ENCODE results near the gene RNU2-63P. TPM values are rescaled to one million over a fixed set of nuclear protein-coding genes. Genes with fewer than 3 reads are reported as not detected.

Gene RNU2-63P
- total and polyA plus RNA-seq, 2 experiments from 2014 or later: 2.0 TPM; not detected in 1

DNA sequence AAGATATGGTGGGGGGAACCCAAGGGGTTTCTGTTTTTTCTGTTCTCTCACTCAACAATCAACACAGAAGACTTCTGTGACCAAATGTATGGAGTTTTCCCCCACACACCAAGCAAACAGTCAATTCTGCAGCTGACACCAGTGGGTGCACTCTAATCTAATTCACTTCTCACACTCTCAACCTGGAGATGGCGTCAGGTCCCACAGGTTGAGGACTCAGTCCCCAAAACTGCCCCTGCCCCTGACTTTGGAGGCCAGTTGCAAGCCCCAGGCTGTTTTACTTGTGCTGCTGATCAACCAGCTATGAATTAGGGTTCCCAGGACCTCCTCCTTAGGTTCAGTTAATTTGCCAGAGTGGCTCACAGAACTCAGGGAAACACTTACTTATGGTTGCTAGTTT, 6.2 kb downstream of the RNU2-63P start:
- ATAC-seq (no peak), DNase-seq (ENCODE audit: low spot score) (no peak)
- Mint-ChIP-seq H3K27ac (no peak overlapping the region), H3K9me3 (no peaks in the 10 kb centered on the region), H3K36me3 (ENCODE audit: low read depth) (no peaks in the 10 kb centered on the region), H3K4me1 (peaks cover 12% of the 10 kb centered on the region), H3K27me3 (ENCODE audit: insufficient read depth, low read depth, poor library complexity) (peaks cover 6% of the 10 kb centered on the region), H3K4me3 (no peak overlapping the region)
- no peak overlapping the region for H3K4me3 ChIP-seq
- H3F3A ChIP-seq (replicated peaks; ENCODE audit: low read depth): no peaks in the 10 kb centered on the region
- H3K36me3 ChIP-seq (ENCODE audit: insufficient read depth): no peaks in the 10 kb centered on the region
- H3K27me3 ChIP-seq (ENCODE audit: insufficient read depth): no peaks in the 10 kb centered on the region
- TF ChIP-seq, protein P1, sequence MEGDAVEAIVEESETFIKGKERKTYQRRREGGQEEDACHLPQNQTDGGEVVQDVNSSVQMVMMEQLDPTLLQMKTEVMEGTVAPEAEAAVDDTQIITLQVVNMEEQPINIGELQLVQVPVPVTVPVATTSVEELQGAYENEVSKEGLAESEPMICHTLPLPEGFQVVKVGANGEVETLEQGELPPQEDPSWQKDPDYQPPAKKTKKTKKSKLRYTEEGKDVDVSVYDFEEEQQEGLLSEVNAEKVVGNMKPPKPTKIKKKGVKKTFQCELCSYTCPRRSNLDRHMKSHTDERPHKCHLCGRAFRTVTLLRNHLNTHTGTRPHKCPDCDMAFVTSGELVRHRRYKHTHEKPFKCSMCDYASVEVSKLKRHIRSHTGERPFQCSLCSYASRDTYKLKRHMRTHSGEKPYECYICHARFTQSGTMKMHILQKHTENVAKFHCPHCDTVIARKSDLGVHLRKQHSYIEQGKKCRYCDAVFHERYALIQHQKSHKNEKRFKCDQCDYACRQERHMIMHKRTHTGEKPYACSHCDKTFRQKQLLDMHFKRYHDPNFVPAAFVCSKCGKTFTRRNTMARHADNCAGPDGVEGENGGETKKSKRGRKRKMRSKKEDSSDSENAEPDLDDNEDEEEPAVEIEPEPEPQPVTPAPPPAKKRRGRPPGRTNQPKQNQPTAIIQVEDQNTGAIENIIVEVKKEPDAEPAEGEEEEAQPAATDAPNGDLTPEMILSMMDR (conservative IDR thresholded peaks at IDR 0.05; ENCODE audit: low read depth in 2 of 2): peak; percentile 10 to 49; a peak in 2 of 4 replicates
- no peak for TF ChIP-seq STAT1 (IDR thresholded peaks at IDR 0.05; ENCODE audit: unreplicated experiment)
- H3K4me2 ChIP-seq: no peak overlapping the region
- no peaks in the 10 kb centered on the region for H4K20me1 ChIP-seq (replicated peaks; ENCODE audit: insufficient read depth)
- H2AFZ ChIP-seq: no peak overlapping the region
- H3K4me1 ChIP-seq (ENCODE audit: insufficient read depth): 0 out of 2 replicates have a peak, but pooled peaks cover 8% of the 10 kb centered on the region
- H3K27ac ChIP-seq (ENCODE audit: low read depth): no peak overlapping the region
- peaks cover 5% of the 10 kb centered on the region; the same call in 1 of the 2 replicates for H3K9me2 ChIP-seq (ENCODE audit: insufficient read depth)
- no peaks in the 10 kb centered on the region for H3K79me2 ChIP-seq (replicated peaks; ENCODE audit: insufficient read depth)

DNA sequence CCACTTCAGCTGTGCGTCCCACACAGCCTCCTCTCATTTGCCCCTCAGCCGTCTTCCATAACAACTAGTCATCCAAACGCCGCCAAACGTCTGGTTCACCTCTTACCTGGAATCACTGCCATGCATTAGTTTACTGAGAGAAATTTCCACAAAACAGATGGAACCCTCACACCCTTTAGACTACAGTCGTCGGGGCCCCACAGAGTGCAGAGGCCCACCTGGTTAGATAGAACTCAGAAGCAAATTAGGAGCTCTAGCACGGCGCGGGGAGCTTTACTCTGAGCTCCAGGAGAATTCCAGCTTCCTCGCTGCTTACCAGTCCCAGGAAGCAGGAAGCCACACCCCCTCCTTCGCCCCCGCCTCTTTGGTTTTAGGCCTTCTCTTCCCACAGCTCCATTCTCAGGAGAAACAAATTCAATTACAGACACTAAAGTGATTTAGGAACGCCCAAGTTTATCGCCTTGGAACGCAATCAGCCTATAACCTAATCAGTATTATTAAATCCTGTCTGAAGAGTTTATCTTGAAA, 9.4 kb downstream of the RNU2-63P start:
- H2AFZ ChIP-seq: peak overlapping the region; percentile 98; the same call in 1 of the 2 replicates
- no peaks in the 10 kb centered on the region for H3K27me3 ChIP-seq (ENCODE audit: insufficient read depth)
- no peak overlapping the region for H3K4me3 Mint-ChIP-seq
- H3K27me3 Mint-ChIP-seq (ENCODE audit: insufficient read depth, low read depth, poor library complexity): peaks cover 11% of the 10 kb centered on the region
- H3K27ac ChIP-seq (ENCODE audit: low read depth): no peak overlapping the region
- no peaks in the 10 kb centered on the region for H3K36me3 Mint-ChIP-seq (ENCODE audit: low read depth)
- no peaks in the 10 kb centered on the region for H3K79me2 ChIP-seq (replicated peaks; ENCODE audit: insufficient read depth)
- H3K27ac Mint-ChIP-seq: no peak overlapping the region
- ATAC-seq (peak; percentile 55), DNase-seq (ENCODE audit: low spot score) (peak; percentile 70)
- H3K4me1 Mint-ChIP-seq: peaks cover 22% of the 10 kb centered on the region
- H3K9me2 ChIP-seq (ENCODE audit: insufficient read depth): peaks cover 5% of the 10 kb centered on the region; the same call in 1 of the 2 replicates
- peaks cover 16% of the 10 kb centered on the region; the same call in 1 of the 2 replicates for H3K4me1 ChIP-seq (ENCODE audit: insufficient read depth)
- H3F3A ChIP-seq (replicated peaks; ENCODE audit: low read depth): no peaks in the 10 kb centered on the region
- H3K4me2 ChIP-seq: no peak overlapping the region
- no peak overlapping the region for H3K4me3 ChIP-seq
- no peaks in the 10 kb centered on the region for H3K36me3 ChIP-seq (ENCODE audit: insufficient read depth)
- no peaks in the 10 kb centered on the region for H4K20me1 ChIP-seq (replicated peaks; ENCODE audit: insufficient read depth)
- H3K9me3 Mint-ChIP-seq: no peaks in the 10 kb centered on the region
- TF ChIP-seq, protein P1 (conservative IDR thresholded peaks at IDR 0.05; ENCODE audit: low read depth in 2 of 2): no peak
- TF ChIP-seq JUNB (IDR thresholded peaks at IDR 0.05; ENCODE audit: unreplicated experiment) (no peak), POLR2AphosphoS5 (IDR thresholded peaks at IDR 0.05; ENCODE audit: low read depth) (no peak), NANOG (IDR thresholded peaks at IDR 0.05; ENCODE audit: borderline replicate concordance) (no peak), EZH2 (IDR thresholded peaks at IDR 0.05; ENCODE audit: low read depth, unreplicated experiment) (no peak), ZNF331 (CRISPR knock-in tag; IDR thresholded peaks at IDR 0.05; ENCODE audit: low read depth) (no peak), STAT1 (IDR thresholded peaks at IDR 0.05; ENCODE audit: unreplicated experiment) (no peak), ZNF114 (CRISPR knock-in tag; IDR thresholded peaks at IDR 0.05) (no peak)
- TF ChIP-seq, protein P2, sequence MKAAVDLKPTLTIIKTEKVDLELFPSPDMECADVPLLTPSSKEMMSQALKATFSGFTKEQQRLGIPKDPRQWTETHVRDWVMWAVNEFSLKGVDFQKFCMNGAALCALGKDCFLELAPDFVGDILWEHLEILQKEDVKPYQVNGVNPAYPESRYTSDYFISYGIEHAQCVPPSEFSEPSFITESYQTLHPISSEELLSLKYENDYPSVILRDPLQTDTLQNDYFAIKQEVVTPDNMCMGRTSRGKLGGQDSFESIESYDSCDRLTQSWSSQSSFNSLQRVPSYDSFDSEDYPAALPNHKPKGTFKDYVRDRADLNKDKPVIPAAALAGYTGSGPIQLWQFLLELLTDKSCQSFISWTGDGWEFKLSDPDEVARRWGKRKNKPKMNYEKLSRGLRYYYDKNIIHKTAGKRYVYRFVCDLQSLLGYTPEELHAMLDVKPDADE (IDR thresholded peaks at IDR 0.05): no peak
- TF ChIP-seq, protein P3, sequence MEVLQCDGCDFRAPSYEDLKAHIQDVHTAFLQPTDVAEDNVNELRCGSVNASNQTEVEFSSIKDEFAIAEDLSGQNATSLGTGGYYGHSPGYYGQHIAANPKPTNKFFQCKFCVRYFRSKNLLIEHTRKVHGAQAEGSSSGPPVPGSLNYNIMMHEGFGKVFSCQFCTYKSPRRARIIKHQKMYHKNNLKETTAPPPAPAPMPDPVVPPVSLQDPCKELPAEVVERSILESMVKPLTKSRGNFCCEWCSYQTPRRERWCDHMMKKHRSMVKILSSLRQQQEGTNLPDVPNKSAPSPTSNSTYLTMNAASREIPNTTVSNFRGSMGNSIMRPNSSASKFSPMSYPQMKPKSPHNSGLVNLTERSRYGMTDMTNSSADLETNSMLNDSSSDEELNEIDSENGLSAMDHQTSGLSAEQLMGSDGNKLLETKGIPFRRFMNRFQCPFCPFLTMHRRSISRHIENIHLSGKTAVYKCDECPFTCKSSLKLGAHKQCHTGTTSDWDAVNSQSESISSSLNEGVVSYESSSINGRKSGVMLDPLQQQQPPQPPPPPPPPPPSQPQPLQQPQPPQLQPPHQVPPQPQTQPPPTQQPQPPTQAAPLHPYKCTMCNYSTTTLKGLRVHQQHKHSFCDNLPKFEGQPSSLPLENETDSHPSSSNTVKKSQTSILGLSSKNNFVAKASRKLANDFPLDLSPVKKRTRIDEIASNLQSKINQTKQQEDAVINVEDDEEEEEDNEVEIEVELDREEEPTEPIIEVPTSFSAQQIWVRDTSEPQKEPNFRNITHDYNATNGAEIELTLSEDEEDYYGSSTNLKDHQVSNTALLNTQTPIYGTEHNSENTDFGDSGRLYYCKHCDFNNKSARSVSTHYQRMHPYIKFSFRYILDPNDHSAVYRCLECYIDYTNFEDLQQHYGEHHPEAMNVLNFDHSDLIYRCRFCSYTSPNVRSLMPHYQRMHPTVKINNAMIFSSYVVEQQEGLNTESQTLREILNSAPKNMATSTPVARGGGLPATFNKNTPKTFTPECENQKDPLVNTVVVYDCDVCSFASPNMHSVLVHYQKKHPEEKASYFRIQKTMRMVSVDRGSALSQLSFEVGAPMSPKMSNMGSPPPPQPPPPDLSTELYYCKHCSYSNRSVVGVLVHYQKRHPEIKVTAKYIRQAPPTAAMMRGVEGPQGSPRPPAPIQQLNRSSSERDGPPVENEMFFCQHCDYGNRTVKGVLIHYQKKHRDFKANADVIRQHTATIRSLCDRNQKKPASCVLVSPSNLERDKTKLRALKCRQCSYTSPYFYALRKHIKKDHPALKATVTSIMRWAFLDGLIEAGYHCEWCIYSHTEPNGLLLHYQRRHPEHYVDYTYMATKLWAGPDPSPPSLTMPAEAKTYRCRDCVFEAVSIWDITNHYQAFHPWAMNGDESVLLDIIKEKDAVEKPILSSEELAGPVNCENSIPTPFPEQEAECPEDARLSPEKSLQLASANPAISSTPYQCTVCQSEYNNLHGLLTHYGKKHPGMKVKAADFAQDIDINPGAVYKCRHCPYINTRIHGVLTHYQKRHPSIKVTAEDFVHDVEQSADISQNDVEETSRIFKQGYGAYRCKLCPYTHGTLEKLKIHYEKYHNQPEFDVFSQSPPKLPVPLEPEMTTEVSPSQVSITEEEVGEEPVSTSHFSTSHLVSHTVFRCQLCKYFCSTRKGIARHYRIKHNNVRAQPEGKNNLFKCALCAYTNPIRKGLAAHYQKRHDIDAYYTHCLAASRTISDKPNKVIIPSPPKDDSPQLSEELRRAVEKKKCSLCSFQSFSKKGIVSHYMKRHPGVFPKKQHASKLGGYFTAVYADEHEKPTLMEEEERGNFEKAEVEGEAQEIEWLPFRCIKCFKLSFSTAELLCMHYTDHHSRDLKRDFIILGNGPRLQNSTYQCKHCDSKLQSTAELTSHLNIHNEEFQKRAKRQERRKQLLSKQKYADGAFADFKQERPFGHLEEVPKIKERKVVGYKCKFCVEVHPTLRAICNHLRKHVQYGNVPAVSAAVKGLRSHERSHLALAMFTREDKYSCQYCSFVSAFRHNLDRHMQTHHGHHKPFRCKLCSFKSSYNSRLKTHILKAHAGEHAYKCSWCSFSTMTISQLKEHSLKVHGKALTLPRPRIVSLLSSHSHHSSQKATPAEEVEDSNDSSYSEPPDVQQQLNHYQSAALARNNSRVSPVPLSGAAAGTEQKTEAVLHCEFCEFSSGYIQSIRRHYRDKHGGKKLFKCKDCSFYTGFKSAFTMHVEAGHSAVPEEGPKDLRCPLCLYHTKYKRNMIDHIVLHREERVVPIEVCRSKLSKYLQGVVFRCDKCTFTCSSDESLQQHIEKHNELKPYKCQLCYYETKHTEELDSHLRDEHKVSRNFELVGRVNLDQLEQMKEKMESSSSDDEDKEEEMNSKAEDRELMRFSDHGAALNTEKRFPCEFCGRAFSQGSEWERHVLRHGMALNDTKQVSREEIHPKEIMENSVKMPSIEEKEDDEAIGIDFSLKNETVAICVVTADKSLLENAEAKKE (CRISPR knock-in tag; IDR thresholded peaks at IDR 0.05): no peak

Measured in GM23338 (cell line).